SU-DHL-6 (cell line): ENCODE data around the gene ANKRD29.

ENCODE experiments used
- CTCF ChIP-seq: fragments of 200-600 bp; sonication (generic); IDR thresholded peaks from one replicate; pipeline ENCODE4 v1.5.1; 2017; ENCODE audit warnings: antibody characterized with exemption, mild to moderate bottlenecking, low read length, moderate library complexity; ENCODE audit not compliant: insufficient read depth, poor library complexity, severe bottlenecking
- EZH2phosphoT487 ChIP-seq: fragments of 200-600 bp; sonication (generic), shearing (Covaris generic); conservative IDR thresholded peaks from 2 replicates; pipeline ENCODE4 v1.6.1; 2018; ENCODE audit warnings: mild to moderate bottlenecking, antibody characterized with exemption, low read length, moderate library complexity, mixed read lengths

DNA sequence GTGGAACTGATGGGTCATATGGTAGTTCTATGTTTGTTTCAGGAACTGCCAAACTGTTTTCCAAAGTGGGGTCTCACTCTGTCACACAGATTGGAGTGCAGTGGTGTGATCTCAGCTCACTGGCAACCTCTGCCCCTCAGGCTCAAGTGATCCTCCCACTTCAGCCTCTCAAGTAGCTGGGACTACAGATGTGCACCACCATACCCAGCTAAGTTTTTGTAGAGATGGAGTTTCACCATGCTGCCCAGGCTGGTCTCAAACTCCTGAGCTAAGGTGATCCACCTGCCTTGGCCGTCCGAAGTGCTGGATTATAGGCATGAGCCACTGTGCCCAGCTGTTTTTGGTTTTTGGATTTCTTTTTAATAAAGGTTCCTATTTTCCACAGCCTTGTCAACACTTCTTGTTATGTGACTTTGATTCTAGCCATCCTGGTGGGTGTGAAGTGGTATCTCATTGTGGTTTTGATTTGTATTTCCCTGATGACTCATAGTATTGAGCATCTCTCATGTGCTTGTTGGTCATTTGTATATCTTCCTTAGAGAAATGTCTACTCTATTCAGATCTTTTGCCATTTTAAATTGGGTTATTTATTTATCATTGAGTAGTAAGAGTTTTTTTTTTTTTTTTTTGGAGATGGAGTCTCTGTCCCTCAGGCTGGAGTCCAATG lies 99.2 kb downstream of the ANKRD29 start:
- TF ChIP-seq CTCF = no peak
- TF ChIP-seq EZH2phosphoT487 = no peak
